ENCODE measurements around the gene SUMF1. TPM values are rescaled to one million over a fixed set of nuclear protein-coding genes. Genes with fewer than 3 reads are reported as not detected.
A peak's percentile ranks its signal among the peaks of the same experiment; 100 is the strongest.

The SUMF1 gene
- total and polyA plus RNA-seq, 2 of the 13 experiments (the other 11 are each of a cell fraction or from before 2014, with no cell fraction given): 18.5 to 28.9 TPM

DNA sequence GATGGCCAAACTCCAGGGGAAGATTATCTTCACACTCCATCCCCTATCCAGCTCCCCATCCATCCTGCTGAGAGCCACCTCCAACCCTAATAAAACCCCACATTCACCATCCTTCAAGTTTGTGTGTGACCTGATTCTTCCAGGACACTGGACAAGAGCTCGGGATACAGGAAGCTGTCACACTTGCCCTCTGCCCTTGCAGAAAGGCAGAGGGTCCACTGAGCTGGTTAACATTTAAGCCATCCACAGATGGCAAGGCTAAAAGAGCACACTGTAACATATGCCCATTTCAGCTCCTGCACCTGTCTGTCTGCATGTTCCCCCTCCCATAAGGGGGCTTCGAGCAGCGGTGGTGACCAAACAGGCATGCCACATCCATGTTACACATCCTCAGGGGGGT lies 134.1 kb downstream of the SUMF1 start (continued):
- no peak for TF ChIP-seq ZFP36 (IDR thresholded peaks at IDR 0.05; ENCODE audit: borderline replicate concordance, low read depth, low read length, partially characterized antibody)
- TF ChIP-seq, protein P1, sequence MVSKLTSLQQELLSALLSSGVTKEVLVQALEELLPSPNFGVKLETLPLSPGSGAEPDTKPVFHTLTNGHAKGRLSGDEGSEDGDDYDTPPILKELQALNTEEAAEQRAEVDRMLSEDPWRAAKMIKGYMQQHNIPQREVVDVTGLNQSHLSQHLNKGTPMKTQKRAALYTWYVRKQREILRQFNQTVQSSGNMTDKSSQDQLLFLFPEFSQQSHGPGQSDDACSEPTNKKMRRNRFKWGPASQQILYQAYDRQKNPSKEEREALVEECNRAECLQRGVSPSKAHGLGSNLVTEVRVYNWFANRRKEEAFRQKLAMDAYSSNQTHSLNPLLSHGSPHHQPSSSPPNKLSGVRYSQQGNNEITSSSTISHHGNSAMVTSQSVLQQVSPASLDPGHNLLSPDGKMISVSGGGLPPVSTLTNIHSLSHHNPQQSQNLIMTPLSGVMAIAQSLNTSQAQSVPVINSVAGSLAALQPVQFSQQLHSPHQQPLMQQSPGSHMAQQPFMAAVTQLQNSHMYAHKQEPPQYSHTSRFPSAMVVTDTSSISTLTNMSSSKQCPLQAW (CRISPR knock-in tag; IDR thresholded peaks at IDR 0.05): 0 out of 2 replicates have a peak, but pooled peaks have one; percentile 63
- peak; percentile 40; the same call in 1 of the 2 replicates for TF ChIP-seq HDAC1 (CRISPR knock-in tag; IDR thresholded peaks at IDR 0.05)
- TF ChIP-seq ELF3 (CRISPR knock-in tag; IDR thresholded peaks at IDR 0.05): 0 out of 2 replicates have a peak, but pooled peaks have one; percentile 4
- TF ChIP-seq SAP130 (CRISPR knock-in tag; IDR thresholded peaks at IDR 0.05; ENCODE audit: low read depth): peak; percentile 48
- TF ChIP-seq ZMYM4 (CRISPR knock-in tag; IDR thresholded peaks at IDR 0.05): peak; percentile 84
- TF ChIP-seq NR2C2 (CRISPR knock-in tag; IDR thresholded peaks at IDR 0.05; ENCODE audit: borderline replicate concordance): peak; percentile 85
- TF ChIP-seq MEIS2 (CRISPR knock-in tag; IDR thresholded peaks at IDR 0.05): peak; percentile 41; the same call in 1 of the 2 replicates
- no peak for TF ChIP-seq ZNF75D (CRISPR knock-in tag; IDR thresholded peaks at IDR 0.05; ENCODE audit: borderline replicate concordance)
- peak in 1 of 2 experiments; percentile 51; a peak in 1 of 4 replicates for TF ChIP-seq NR2F1 (CRISPR knock-in tag; IDR thresholded peaks at IDR 0.05)
- TF ChIP-seq PHF20 (CRISPR knock-in tag; IDR thresholded peaks at IDR 0.05): 0 out of 2 replicates have a peak, but pooled peaks have one; percentile 26
- TF ChIP-seq, protein P2, sequence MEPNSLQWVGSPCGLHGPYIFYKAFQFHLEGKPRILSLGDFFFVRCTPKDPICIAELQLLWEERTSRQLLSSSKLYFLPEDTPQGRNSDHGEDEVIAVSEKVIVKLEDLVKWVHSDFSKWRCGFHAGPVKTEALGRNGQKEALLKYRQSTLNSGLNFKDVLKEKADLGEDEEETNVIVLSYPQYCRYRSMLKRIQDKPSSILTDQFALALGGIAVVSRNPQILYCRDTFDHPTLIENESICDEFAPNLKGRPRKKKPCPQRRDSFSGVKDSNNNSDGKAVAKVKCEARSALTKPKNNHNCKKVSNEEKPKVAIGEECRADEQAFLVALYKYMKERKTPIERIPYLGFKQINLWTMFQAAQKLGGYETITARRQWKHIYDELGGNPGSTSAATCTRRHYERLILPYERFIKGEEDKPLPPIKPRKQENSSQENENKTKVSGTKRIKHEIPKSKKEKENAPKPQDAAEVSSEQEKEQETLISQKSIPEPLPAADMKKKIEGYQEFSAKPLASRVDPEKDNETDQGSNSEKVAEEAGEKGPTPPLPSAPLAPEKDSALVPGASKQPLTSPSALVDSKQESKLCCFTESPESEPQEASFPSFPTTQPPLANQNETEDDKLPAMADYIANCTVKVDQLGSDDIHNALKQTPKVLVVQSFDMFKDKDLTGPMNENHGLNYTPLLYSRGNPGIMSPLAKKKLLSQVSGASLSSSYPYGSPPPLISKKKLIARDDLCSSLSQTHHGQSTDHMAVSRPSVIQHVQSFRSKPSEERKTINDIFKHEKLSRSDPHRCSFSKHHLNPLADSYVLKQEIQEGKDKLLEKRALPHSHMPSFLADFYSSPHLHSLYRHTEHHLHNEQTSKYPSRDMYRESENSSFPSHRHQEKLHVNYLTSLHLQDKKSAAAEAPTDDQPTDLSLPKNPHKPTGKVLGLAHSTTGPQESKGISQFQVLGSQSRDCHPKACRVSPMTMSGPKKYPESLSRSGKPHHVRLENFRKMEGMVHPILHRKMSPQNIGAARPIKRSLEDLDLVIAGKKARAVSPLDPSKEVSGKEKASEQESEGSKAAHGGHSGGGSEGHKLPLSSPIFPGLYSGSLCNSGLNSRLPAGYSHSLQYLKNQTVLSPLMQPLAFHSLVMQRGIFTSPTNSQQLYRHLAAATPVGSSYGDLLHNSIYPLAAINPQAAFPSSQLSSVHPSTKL (CRISPR knock-in tag; IDR thresholded peaks at IDR 0.05): 0 out of 2 replicates have a peak, but pooled peaks have one; percentile 14
- no peak for TF ChIP-seq ZNF138 (CRISPR knock-in tag; IDR thresholded peaks at IDR 0.05; ENCODE audit: low read depth)
- 0 out of 2 replicates have a peak, but pooled peaks have one; percentile 15 for TF ChIP-seq CREM (IDR thresholded peaks at IDR 0.05)
- no peak for TF ChIP-seq CREM (CRISPR knock-in tag; IDR thresholded peaks at IDR 0.05)
- TF ChIP-seq FOSL2 (CRISPR knock-in tag; IDR thresholded peaks at IDR 0.05): no peak
- TF ChIP-seq, protein P3, sequence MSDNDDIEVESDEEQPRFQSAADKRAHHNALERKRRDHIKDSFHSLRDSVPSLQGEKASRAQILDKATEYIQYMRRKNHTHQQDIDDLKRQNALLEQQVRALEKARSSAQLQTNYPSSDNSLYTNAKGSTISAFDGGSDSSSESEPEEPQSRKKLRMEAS (IDR thresholded peaks at IDR 0.05): peak; percentile 46
- no peak for TF ChIP-seq GABPA (IDR thresholded peaks at IDR 0.05; ENCODE audit: low read depth, low read length)
- TF ChIP-seq GABPA (CRISPR knock-in tag; IDR thresholded peaks at IDR 0.05; ENCODE audit: low read depth): peak; percentile 79
- TF ChIP-seq, protein P4, sequence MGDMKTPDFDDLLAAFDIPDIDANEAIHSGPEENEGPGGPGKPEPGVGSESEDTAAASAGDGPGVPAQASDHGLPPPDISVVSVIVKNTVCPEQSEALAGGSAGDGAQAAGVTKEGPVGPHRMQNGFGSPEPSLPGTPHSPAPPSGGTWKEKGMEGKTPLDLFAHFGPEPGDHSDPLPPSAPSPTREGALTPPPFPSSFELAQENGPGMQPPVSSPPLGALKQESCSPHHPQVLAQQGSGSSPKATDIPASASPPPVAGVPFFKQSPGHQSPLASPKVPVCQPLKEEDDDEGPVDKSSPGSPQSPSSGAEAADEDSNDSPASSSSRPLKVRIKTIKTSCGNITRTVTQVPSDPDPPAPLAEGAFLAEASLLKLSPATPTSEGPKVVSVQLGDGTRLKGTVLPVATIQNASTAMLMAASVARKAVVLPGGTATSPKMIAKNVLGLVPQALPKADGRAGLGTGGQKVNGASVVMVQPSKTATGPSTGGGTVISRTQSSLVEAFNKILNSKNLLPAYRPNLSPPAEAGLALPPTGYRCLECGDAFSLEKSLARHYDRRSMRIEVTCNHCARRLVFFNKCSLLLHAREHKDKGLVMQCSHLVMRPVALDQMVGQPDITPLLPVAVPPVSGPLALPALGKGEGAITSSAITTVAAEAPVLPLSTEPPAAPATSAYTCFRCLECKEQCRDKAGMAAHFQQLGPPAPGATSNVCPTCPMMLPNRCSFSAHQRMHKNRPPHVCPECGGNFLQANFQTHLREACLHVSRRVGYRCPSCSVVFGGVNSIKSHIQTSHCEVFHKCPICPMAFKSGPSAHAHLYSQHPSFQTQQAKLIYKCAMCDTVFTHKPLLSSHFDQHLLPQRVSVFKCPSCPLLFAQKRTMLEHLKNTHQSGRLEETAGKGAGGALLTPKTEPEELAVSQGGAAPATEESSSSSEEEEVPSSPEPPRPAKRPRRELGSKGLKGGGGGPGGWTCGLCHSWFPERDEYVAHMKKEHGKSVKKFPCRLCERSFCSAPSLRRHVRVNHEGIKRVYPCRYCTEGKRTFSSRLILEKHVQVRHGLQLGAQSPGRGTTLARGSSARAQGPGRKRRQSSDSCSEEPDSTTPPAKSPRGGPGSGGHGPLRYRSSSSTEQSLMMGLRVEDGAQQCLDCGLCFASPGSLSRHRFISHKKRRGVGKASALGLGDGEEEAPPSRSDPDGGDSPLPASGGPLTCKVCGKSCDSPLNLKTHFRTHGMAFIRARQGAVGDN (CRISPR knock-in tag; IDR thresholded peaks at IDR 0.05): peak; percentile 33; the same call in 1 of the 2 replicates
- TF ChIP-seq NR2F6 (IDR thresholded peaks at IDR 0.05): peak; percentile 69
- peak; percentile 77 for TF ChIP-seq NR2F6 (CRISPR knock-in tag; IDR thresholded peaks at IDR 0.05)
- 0 out of 2 replicates have a peak, but pooled peaks have one; percentile 33 for TF ChIP-seq KAT8 (CRISPR knock-in tag; IDR thresholded peaks at IDR 0.05)
